ENCODE data around the gene TMPRSS2.

The TMPRSS2 gene

DNA sequence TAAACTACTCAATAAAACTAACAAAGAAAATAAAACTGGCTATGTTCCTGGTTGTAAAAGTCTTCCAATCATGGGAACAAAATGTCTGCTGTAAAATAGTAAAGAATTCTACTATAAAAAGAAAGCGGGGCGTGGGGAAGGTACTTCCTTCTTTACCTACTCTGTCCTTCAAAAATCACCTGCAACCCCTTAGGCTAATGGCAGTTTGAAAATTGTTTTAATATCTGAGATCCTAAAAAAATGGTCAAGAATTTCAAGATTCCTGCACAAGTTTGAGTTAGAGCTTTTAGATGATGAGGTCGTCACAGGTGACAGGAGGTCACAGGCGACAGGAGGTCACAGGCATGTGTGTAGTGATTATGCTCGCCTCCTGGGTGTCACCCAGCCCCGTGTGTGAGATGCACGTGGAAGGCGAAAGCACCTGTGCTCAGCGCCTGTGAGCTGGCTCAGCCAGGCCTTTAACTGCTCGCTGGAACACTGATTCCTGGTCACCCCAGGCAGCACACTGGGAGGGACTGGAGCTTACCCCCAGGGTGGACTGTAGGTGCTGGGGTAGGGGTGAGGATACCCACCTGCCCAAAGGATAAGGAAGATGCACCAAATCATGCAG lies 18.6 kb upstream of the TMPRSS2 start:
- TF ChIP-seq, protein P1, sequence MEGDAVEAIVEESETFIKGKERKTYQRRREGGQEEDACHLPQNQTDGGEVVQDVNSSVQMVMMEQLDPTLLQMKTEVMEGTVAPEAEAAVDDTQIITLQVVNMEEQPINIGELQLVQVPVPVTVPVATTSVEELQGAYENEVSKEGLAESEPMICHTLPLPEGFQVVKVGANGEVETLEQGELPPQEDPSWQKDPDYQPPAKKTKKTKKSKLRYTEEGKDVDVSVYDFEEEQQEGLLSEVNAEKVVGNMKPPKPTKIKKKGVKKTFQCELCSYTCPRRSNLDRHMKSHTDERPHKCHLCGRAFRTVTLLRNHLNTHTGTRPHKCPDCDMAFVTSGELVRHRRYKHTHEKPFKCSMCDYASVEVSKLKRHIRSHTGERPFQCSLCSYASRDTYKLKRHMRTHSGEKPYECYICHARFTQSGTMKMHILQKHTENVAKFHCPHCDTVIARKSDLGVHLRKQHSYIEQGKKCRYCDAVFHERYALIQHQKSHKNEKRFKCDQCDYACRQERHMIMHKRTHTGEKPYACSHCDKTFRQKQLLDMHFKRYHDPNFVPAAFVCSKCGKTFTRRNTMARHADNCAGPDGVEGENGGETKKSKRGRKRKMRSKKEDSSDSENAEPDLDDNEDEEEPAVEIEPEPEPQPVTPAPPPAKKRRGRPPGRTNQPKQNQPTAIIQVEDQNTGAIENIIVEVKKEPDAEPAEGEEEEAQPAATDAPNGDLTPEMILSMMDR (IDR thresholded peaks at IDR 0.05; ENCODE audit: control insufficient read depth, insufficient read depth, low read depth, low read length, missing control alignments): no peak
- no peak overlapping the region for H3K4me3 ChIP-seq (ENCODE audit: control insufficient read depth, low read depth, low read length)
- no peak for DNase-seq (ENCODE audit: low read depth)

DNA sequence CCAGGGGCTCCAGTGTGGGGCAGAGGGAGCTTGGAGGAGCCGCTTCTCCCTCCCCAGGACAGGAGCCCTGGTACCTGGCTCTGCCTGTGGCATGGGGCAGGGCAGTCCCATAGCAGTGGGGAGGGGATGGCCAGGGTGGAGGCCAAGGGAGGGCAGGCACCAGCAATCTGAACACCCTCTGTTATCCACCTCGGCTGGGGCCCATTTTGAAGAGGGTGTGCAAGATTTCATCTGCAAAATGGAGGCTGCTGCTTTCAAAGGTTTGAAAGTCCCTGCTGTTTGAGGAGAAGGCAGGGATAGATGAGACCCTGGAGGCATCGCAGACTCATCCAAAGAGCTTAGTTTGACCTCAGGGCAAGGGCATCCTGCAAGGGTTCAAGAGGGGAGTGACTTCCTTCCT lies 15.2 kb upstream of the TMPRSS2 start:
- DNase-seq (ENCODE audit: low read depth): no peak
- TF ChIP-seq, protein P1 (IDR thresholded peaks at IDR 0.05; ENCODE audit: control insufficient read depth, insufficient read depth, low read depth, low read length, missing control alignments): no peak
- H3K4me3 ChIP-seq (ENCODE audit: control insufficient read depth, low read depth, low read length): no peak overlapping the region

DNA sequence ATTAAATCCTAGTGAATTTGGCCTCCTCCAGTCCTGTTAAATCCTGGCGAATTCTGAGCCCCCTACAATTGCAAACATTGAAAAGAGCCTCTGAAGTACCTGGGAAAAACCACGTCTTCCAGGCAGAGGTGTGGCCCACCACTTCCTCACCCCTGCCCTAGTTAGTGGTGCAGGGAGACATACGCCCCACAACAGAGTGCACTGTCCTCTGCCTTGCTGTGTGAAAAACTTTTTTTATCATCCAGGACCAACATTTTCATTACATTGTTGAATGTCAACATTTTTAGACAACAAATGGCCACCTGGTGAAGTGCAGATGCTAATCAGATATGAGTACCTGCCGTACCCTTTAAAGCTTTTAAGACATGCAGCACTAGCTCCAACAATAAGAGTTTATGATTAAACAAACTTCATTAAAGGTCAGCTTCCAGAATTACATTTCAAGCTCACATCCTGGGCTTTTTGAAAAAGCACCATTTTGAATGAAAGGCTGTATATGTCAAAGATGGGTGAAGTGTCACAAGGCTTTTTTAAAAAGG lies 13.6 kb upstream of the TMPRSS2 start:
- TF ChIP-seq, protein P1 (IDR thresholded peaks at IDR 0.05; ENCODE audit: control insufficient read depth, insufficient read depth, low read depth, low read length, missing control alignments): no peak
- DNase-seq (ENCODE audit: low read depth): no peak
- no peak overlapping the region for H3K4me3 ChIP-seq (ENCODE audit: control insufficient read depth, low read depth, low read length)

DNA sequence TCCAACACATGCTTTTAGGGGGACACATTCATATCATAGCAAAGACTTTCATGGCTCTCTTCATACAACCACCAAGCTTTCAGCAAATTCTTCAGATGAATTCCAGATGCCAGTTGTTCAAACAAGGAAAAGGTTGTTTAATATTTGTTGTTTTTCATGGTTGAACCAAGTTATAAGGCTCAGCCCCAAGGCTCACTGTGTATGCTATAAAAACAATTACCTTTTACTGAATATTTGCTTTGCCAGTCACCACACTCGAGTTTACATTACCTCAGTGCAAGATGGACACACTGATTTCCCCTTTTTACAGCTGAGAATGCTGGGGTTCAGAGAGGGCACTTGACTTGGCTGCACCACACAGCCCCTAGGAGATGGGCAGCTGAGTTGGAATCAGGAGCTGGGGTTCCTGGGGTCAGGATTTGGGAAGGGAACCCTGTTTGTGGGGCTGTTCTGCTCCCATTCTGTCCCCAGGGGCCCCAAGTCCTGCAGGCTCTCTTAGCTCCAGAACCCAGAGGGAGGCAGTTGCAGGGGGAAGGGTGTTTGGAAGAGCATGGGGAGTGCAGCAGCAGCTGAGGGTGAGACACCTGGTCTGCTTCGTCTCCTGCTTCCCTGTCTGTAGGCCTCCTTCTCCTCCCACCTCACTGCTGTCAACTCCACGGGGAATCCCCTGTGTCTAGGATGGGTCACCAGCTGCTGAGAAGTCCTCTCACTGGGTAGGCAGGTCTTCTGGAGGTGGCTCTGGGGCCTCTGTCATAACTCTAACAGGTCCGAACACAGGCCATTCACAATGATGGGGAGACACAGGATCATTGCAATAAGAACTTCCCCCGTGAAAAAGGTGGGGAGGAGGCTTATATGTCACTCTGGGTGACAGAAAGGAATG lies 12.8 kb upstream of the TMPRSS2 start:
- DNase-seq (ENCODE audit: low read depth): no peak
- no peak overlapping the region for H3K4me3 ChIP-seq (ENCODE audit: control insufficient read depth, low read depth, low read length)
- TF ChIP-seq, protein P1 (IDR thresholded peaks at IDR 0.05; ENCODE audit: control insufficient read depth, insufficient read depth, low read depth, low read length, missing control alignments): no peak

DNA sequence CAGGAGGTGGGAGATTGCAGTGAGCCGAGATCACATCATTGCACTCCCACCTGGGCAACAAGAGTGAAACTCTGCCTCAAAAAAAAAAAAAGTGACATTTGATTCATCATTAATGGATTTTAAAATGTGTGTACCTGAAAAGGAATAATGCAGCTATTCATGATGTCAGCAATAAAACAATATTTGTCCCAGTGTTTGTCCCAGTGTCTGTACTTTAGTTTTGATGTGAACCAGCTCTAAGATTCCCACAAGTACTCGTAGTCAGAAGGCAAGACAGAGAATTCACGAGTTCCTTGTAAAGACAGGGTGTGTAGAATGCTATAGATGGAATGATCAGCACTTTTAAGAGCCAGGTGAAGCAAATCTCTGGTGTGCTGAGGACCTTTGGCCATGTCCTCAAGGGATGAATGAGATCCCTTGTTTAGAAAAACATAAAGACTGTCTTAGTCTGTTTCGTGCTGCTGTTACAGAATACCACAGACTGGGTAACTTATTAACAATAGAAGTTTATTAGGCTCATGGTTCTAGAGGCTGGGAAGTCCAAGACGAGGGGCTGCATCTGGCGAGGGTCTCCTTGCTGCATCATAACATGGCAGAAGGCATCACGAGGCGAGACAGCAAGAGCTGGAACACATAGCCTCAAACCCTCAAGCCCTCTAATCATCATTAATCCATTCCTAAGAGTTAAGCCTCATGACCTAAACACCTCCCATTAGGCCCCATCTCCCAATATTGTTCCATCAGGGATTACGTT lies 12.0 kb upstream of the TMPRSS2 start:
- DNase-seq (ENCODE audit: low read depth): no peak
- TF ChIP-seq, protein P1 (IDR thresholded peaks at IDR 0.05; ENCODE audit: control insufficient read depth, insufficient read depth, low read depth, low read length, missing control alignments): no peak
- H3K4me3 ChIP-seq (ENCODE audit: control insufficient read depth, low read depth, low read length): no peak overlapping the region

DNA sequence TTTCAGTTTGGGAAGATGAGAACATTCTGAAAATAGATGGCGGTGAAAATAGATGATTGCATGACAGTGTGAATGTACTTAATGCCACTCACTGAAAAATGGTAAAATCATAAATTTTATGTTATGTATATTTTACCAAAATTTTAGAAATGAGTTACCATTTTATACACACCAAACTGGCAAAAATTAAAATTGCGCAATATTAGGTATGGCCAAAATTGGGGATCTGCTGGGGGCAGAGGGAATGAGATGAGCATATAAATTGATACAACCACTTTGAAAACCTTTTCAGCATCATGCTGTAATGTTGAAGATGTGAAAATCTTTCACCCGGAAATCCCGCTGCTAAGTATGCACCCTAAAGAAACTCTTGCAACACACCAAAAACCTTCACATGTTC lies 10.8 kb upstream of the TMPRSS2 start:
- no peak overlapping the region for H3K4me3 ChIP-seq (ENCODE audit: control insufficient read depth, low read depth, low read length)
- no peak for DNase-seq (ENCODE audit: low read depth)
- TF ChIP-seq, protein P1 (IDR thresholded peaks at IDR 0.05; ENCODE audit: control insufficient read depth, insufficient read depth, low read depth, low read length, missing control alignments): no peak

All from AG09309 (cell line).